ENCODE results near the gene SLC46A1. TPM values are rescaled to one million over a fixed set of nuclear protein-coding genes. Genes with fewer than 3 reads are reported as not detected.

The SLC46A1 gene
- polyA plus RNA-seq, 1 experiment, result 5.9 TPM

- ChIA-PET CTCF (interaction anchor here (0.6 to 1.8 kb wide), 3 partner anchors 21 to 480 kb away, joined by 4 to 5 read pairs (median 5); no protein-coding TSS in a partner anchor), POLR2A (no interaction called here)
- no peak for DNase-seq (ENCODE audit: low read depth)
- H3K36me3 ChIP-seq (ENCODE audit: control insufficient read depth, insufficient read depth, low read length), result peaks cover 4% of the 10 kb centered on the region
- no peaks in the 10 kb centered on the region for H3K27me3 ChIP-seq (ENCODE audit: control insufficient read depth, insufficient read depth, low read length)
- H3K4me3 ChIP-seq (ENCODE audit: low read depth, low read length), result no peak overlapping the region
- TF ChIP-seq, protein P1, sequence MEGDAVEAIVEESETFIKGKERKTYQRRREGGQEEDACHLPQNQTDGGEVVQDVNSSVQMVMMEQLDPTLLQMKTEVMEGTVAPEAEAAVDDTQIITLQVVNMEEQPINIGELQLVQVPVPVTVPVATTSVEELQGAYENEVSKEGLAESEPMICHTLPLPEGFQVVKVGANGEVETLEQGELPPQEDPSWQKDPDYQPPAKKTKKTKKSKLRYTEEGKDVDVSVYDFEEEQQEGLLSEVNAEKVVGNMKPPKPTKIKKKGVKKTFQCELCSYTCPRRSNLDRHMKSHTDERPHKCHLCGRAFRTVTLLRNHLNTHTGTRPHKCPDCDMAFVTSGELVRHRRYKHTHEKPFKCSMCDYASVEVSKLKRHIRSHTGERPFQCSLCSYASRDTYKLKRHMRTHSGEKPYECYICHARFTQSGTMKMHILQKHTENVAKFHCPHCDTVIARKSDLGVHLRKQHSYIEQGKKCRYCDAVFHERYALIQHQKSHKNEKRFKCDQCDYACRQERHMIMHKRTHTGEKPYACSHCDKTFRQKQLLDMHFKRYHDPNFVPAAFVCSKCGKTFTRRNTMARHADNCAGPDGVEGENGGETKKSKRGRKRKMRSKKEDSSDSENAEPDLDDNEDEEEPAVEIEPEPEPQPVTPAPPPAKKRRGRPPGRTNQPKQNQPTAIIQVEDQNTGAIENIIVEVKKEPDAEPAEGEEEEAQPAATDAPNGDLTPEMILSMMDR (IDR thresholded peaks at IDR 0.05; ENCODE audit: insufficient read depth, low read depth, low read length), result no peak
Measured at GRCh38 chr17:28367641-28368305, 38.2 kb downstream of the SLC46A1 start.

DNA sequence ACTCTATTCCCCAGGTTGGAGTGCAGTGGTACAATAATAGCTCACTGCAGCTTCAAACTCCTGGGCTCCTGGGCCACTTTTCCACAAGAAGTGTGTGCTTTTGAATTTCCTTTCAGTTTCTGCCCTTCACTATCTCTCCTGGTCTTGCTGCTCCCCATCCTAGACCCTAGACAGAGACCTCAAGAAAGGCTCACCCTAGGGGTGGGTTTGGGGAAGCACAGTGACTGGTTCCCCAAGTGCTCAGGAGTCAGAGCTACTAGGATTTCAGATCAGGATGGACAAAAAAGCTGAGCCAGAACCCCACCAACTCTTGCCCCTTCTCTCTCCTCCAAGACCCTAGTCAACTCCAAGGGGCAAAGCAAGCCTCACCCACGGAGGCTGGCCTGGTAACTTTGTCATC, 39.4 kb downstream of the SLC46A1 start:
- CTCF ChIA-PET, result interaction anchor here (0.9 to 1.4 kb wide), 2 partner anchors 20 to 51 kb away, joined by 4 to 5 read pairs; no protein-coding TSS in a partner anchor
- TF ChIP-seq, protein P1 (IDR thresholded peaks at IDR 0.05; ENCODE audit: insufficient read depth, low read depth, low read length), result no peak
- POLR2A ChIA-PET, result no interaction called here

GRCh38 chr17:28365487-28365886, 40.5 kb downstream of the SLC46A1 start:
- Histone ChIP-seq H3K36me3 (ENCODE audit: control insufficient read depth, insufficient read depth, low read length) (peaks cover 17% of the 10 kb centered on the region), H3K4me3 (ENCODE audit: low read depth, low read length) (no peak overlapping the region), H3K27me3 (ENCODE audit: control insufficient read depth, insufficient read depth, low read length) (no peaks in the 10 kb centered on the region)
- POLR2A ChIA-PET, result no interaction called here
- DNase-seq (ENCODE audit: low read depth), result no peak
- TF ChIP-seq, protein P1 (IDR thresholded peaks at IDR 0.05; ENCODE audit: insufficient read depth, low read depth, low read length), result no peak
- CTCF ChIA-PET, result no interaction called here

More for the DNA sequence above, 39.4 kb downstream of the SLC46A1 start:
- H3K27me3 ChIP-seq (ENCODE audit: control insufficient read depth, insufficient read depth, low read length), result no peaks in the 10 kb centered on the region
- peaks cover 8% of the 10 kb centered on the region for H3K36me3 ChIP-seq (ENCODE audit: control insufficient read depth, insufficient read depth, low read length)
- no peak for DNase-seq (ENCODE audit: low read depth)
- no peak overlapping the region for H3K4me3 ChIP-seq (ENCODE audit: low read depth, low read length)

DNA sequence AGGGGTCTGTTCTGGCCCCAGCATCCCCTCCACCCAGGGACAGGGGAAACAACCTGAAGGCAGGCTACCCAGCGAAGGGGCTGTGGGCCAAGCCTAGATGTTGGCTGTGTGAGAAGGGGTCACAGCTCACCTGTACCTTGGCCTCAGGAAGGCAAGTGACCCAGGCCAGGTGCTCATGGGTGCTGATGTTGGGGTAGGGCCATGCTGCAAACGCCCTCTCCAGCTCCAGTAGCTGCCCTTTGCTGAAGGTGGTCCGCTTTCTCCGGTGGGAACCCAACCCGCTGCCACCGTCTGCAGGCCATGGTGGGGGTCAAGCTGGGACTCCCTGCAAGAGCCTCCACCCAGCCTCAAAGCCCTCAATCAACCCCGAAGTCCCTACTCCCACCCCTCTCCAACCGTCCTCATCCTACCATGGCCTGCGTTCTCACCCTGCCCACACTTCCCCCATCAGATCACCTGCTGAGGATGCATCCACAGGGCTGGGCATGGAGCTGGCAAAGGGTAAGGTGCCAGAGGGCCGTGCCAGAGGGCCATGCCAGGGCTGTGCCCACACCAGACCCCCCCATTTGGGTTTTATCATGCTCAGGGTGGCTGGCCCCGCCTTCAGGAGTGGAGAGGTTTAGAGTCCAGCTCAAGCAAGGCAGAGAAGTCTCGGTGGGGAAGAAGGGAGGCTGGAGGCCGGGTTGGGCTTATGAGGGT, 41.2 kb downstream of the SLC46A1 start, which contains the start of gene SEBOX:
SEBOX (minus strand) TSS at position 535 of the 699 bp plus-strand sequence; CDS start at position 487, 48 bp downstream.
- DNase-seq (ENCODE audit: low read depth), result no peak
- Histone ChIP-seq H3K4me3 (ENCODE audit: low read depth, low read length) (no peak within 1 kb of the TSS), H3K36me3 (ENCODE audit: control insufficient read depth, insufficient read depth, low read length) (peaks cover 21% of the 10 kb centered on the region), H3K27me3 (ENCODE audit: control insufficient read depth, insufficient read depth, low read length) (no peaks in the 10 kb centered on the region)
- ChIA-PET CTCF (no interaction called here), POLR2A (no interaction called here)
- TF ChIP-seq, protein P1 (IDR thresholded peaks at IDR 0.05; ENCODE audit: insufficient read depth, low read depth, low read length), result no peak

Data from BJ (cell line).